H9 (cell line): ENCODE measurements around the gene EEF2K. TPM values are rescaled to one million over a fixed set of nuclear protein-coding genes. Genes with fewer than 3 reads are reported as not detected.
A peak's percentile ranks its signal among the peaks of the same experiment; 100 is the strongest.

ENCODE experiments used
- DNase-seq: peaks from one replicate; pipeline ENCODE4 v3.0.0-alpha.2; 2017
- H2AFZ ChIP-seq: one replicate; pipeline ENCODE4 v1.6.1; 2013; ENCODE audit warnings: mild to moderate bottlenecking, low read length, control low read depth, moderate library complexity
- H2AK5ac ChIP-seq: 2 replicates; pipeline ENCODE4 v1.6.1; 2013; ENCODE audit warnings: low read length, control low read depth, mixed read lengths; ENCODE audit not compliant: insufficient read length
- H2BK120ac ChIP-seq: one replicate; pipeline ENCODE4 v1.6.1; 2013; ENCODE audit warnings: low read depth, mild to moderate bottlenecking, low read length, control low read depth, inconsistent platforms; ENCODE audit not compliant: poor library complexity, severe bottlenecking
- H2BK12ac ChIP-seq: 2 replicates; pipeline ENCODE4 v1.6.1; 2013; ENCODE audit warnings: low read length, control low read depth, mixed read lengths, low read depth; ENCODE audit not compliant: insufficient read length
- H2BK15ac ChIP-seq: 2 replicates; pipeline ENCODE4 v1.6.1; 2013; ENCODE audit warnings: low read depth, low read length, control low read depth
- H2BK20ac ChIP-seq: one replicate; pipeline ENCODE4 v1.6.1; 2013; ENCODE audit warnings: low read depth, mild to moderate bottlenecking, low read length, control low read depth, inconsistent platforms; ENCODE audit not compliant: poor library complexity, severe bottlenecking
- H2BK5ac ChIP-seq: 2 replicates; pipeline ENCODE4 v1.6.1; 2013; ENCODE audit warnings: low read length, control low read depth, mixed read lengths; ENCODE audit not compliant: insufficient read length
- H3K14ac ChIP-seq: 2 replicates; pipeline ENCODE4 v1.6.1; 2013; ENCODE audit warnings: low read length, control low read depth; ENCODE audit not compliant: insufficient read depth
- H3K18ac ChIP-seq: 2 replicates; pipeline ENCODE4 v1.6.1; 2013; ENCODE audit warnings: low read depth, mild to moderate bottlenecking, mixed read lengths, low read length, control low read depth; ENCODE audit not compliant: insufficient read length
- H3K23ac ChIP-seq: 2 replicates; pipeline ENCODE4 v1.6.1; 2013; ENCODE audit warnings: low read length, control low read depth, mixed read lengths, low read depth; ENCODE audit not compliant: insufficient read length
- H3K23me2 ChIP-seq: 2 replicates; pipeline ENCODE4 v1.6.1; 2013; ENCODE audit warnings: low read depth, mild to moderate bottlenecking, mixed read lengths, low read length, control low read depth; ENCODE audit not compliant: insufficient read length, poor library complexity, severe bottlenecking
- H3K27ac ChIP-seq: 2 replicates; pipeline ENCODE4 v1.5.1; 2013; ENCODE audit warnings: low read length, control low read depth, mixed read lengths, low read depth; ENCODE audit not compliant: insufficient read length
- H3K27me3 ChIP-seq: 2 replicates; pipeline ENCODE4 v1.6.1; 2013; ENCODE audit warnings: low read length, control low read depth, inconsistent platforms; ENCODE audit not compliant: insufficient read depth
- H3K4ac ChIP-seq: 2 replicates; pipeline ENCODE4 v1.6.1; 2013; ENCODE audit warnings: low read depth, mild to moderate bottlenecking, control low read depth, inconsistent platforms, low read length, moderate library complexity
- H3K4me1 ChIP-seq: 2 replicates; pipeline ENCODE4 v1.6.1; 2013; ENCODE audit warnings: low read length, control low read depth, inconsistent platforms; ENCODE audit not compliant: insufficient read depth
- H3K4me2 ChIP-seq: 2 replicates; pipeline ENCODE4 v1.6.1; 2013; ENCODE audit warnings: low read length, control low read depth, mixed read lengths; ENCODE audit not compliant: insufficient read length, insufficient read depth
- H3K56ac ChIP-seq: 2 replicates; pipeline ENCODE4 v1.6.1; 2013; ENCODE audit warnings: low read depth, mild to moderate bottlenecking, mixed read lengths, low read length, control low read depth; ENCODE audit not compliant: insufficient read length
- H3K79me1 ChIP-seq: 2 replicates; pipeline ENCODE4 v1.6.1; 2013; ENCODE audit warnings: low read depth, mild to moderate bottlenecking, moderate library complexity, low read length, control low read depth, inconsistent platforms; ENCODE audit not compliant: insufficient read depth, poor library complexity, severe bottlenecking
- H3K79me2 ChIP-seq: 2 replicates; pipeline ENCODE4 v1.6.1; 2013; ENCODE audit warnings: low read length, control low read depth, inconsistent platforms; ENCODE audit not compliant: insufficient read depth
- H3K9ac ChIP-seq: 2 replicates; pipeline ENCODE4 v1.6.1; 2013; ENCODE audit warnings: low read length, control low read depth, mixed read lengths; ENCODE audit not compliant: insufficient read length; ENCODE audit errors: extremely low read depth
- H3K9me3 ChIP-seq: one replicate; pipeline ENCODE4 v1.6.1; 2013; ENCODE audit warnings: low read depth, low read length, inconsistent platforms; ENCODE audit not compliant: control insufficient read depth
- H3T11ph ChIP-seq: one replicate; pipeline ENCODE4 v1.6.1; 2013; ENCODE audit warnings: mild to moderate bottlenecking, low read length, control low read depth, inconsistent platforms
- H4K20me1 ChIP-seq: one replicate; pipeline ENCODE4 v1.6.1; 2013; ENCODE audit not compliant: control insufficient read depth, insufficient read length, insufficient read depth
- H4K5ac ChIP-seq: 2 replicates; pipeline ENCODE4 v1.6.1; 2013; ENCODE audit warnings: low read depth, mild to moderate bottlenecking, mixed read lengths, low read length, control low read depth; ENCODE audit not compliant: insufficient read length
- H4K8ac ChIP-seq: replicated peaks from 2 replicates; pipeline ENCODE4 v1.6.1; 2013; ENCODE audit warnings: low read length, control low read depth, mixed read lengths, low read depth; ENCODE audit not compliant: insufficient read length
- H4K91ac ChIP-seq: 2 replicates; pipeline ENCODE4 v1.6.1; 2013; ENCODE audit warnings: low read depth, mild to moderate bottlenecking, moderate library complexity, mixed read lengths, low read length, control low read depth; ENCODE audit not compliant: insufficient read length
- H3K27ac Mint-ChIP-seq, 3 experiments: 2 replicates in 2 of 3; 3 replicates in 1 of 3; pipeline ENCODE4 v1.8.0; 2020 to 2021; ENCODE audit warnings: mixed read lengths in 3 of 3, mild to moderate bottlenecking in 1 of 3, moderate library complexity in 1 of 3
- H3K27me3 Mint-ChIP-seq: 2 replicates; pipeline ENCODE4 v1.8.0; 2021; ENCODE audit warnings: low read depth, mild to moderate bottlenecking, moderate library complexity, mixed read lengths
- H3K36me3 Mint-ChIP-seq, 3 experiments: 2 replicates in 2 of 3; 3 replicates in 1 of 3; pipeline ENCODE4 v1.8.0; 2020 to 2021; ENCODE audit warnings: low read depth in 3 of 3, mixed read lengths in 3 of 3; ENCODE audit not compliant: insufficient read depth in 1 of 3
- H3K4me1 Mint-ChIP-seq, 2 experiments: 2 replicates each; pipeline ENCODE4 v1.8.0; 2020; ENCODE audit warnings: mixed read lengths in 2 of 2
- H3K4me3 Mint-ChIP-seq, 2 experiments: 2 replicates in 1 of 2; 3 replicates in 1 of 2; pipeline ENCODE4 v1.8.0; 2020 to 2021; ENCODE audit warnings: mild to moderate bottlenecking in 2 of 2, mixed read lengths in 2 of 2, moderate library complexity in 1 of 2
- H3K9me3 Mint-ChIP-seq, 2 experiments: 2 replicates in 1 of 2; 3 replicates in 1 of 2; pipeline ENCODE4 v1.8.0; 2020; ENCODE audit warnings: mild to moderate bottlenecking in 2 of 2, mixed read lengths in 2 of 2, moderate library complexity in 1 of 2
- WGBS: extraction: QIAGEN DNeasy Blood & Tissue Kit; methylation state at CpG from one replicate; pipeline ENCODE4 v1.1.7; 2013; ENCODE audit warnings: missing lambda C conversion rate, low lambda C conversion rate, mixed read lengths; ENCODE audit not compliant: insufficient read length; ENCODE audit errors: extremely low coverage; 5-methylcytosine and 5-hydroxymethylcytosine counted together
- total RNA-seq: library from RNA; stranded (reverse); gene quantifications from 2 replicates; pipeline ENCODE4 v1.2.1, GENCODE V29; 2021
- TF ChIP-seq, protein P1 (sequence below): fragments of 200-600 bp; sonication (generic); conservative IDR thresholded peaks from 3 replicates; pipeline ENCODE4 v1.8.0; 2021; ENCODE audit warnings: antibody characterized with exemption, mild to moderate bottlenecking

Gene EEF2K
- total RNA-seq, 1 experiment from 2014 or later = 20.7 TPM

DNA sequence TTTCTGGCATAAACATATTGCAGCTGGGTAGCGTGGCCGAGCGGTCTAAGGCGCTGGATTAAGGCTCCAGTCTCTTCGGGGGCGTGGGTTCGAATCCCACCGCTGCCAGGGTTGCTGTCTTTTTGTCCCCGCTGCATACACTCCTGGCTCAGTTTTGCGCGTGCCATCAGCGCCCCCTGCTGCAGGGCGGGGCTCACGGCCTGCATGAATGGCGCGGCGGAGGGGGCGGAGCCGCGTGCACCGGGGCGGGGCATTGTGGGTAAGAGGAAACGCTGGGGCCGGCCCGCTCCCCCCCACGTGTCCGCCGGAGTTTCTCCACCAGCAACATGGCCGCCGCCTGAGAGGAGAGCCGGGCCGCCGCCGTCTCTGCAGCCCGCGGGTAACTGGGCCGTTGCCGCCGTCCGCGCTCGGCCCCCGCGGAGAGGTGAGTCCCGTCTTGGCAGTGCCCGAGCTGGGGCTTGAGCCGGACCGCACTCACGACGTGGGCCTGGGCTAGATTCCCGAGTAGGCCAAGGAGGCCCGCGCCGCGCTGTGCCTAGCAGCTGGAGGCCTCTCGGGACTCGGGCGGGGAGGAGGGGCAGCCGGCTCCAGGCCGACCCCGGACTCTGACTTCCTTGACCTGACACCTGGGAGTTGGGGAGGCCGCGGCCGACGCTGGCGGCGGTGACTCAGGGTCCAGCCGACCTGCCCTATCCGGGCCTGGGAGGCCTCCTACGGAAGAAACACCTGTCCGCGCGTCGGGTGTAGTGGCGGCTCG is 91.2 kb downstream of the EEF2K start, which contains the start of gene POLR3E:
Gene POLR3E (plus strand): TSS at position 296 of the 757 bp plus-strand sequence. CDS start 5,560 bp downstream, outside the sequence.
- Mint-ChIP-seq H3K4me3 (peak within 1 kb of the TSS; percentile 92 to 96), H3K27me3 (peaks cover 2% of the 10 kb centered on the region; the same call in 1 of the 2 replicates), H3K9me3 (no peaks in the 10 kb centered on the region), H3K36me3 (peaks cover 11 to 23% (median 12%) of the 10 kb centered on the region in 3 experiments; a peak in 6 of 7 replicates), H3K4me1 (peaks cover 22 to 26% of the 10 kb centered on the region in 2 experiments), H3K27ac (peak within 1 kb of the TSS; percentile 90 to 96 (median 95); a peak in 6 of 7 replicates)
- Histone ChIP-seq H3K27ac (no peak within 1 kb of the TSS), H3K9me3 (no peaks in the 10 kb centered on the region), H2AFZ (peak within 1 kb of the TSS; percentile 97), H2BK15ac (no peak within 1 kb of the TSS), H3K4me2 (peak within 1 kb of the TSS; percentile 96), H3K56ac (no peak within 1 kb of the TSS), H2BK120ac (no peak within 1 kb of the TSS), H4K8ac (no peak within 1 kb of the TSS), H3K79me1 (peaks cover 3% of the 10 kb centered on the region), H2AK5ac (no peak within 1 kb of the TSS), H4K20me1 (no peaks in the 10 kb centered on the region), H3K14ac (peak within 1 kb of the TSS; percentile 86; the same call in 1 of the 2 replicates), H3K18ac (peak within 1 kb of the TSS; percentile 65), H3K79me2 (peaks cover 13% of the 10 kb centered on the region; the same call in 1 of the 2 replicates), H3K23ac (no peak within 1 kb of the TSS), H3K4me1 (no peaks in the 10 kb centered on the region), H4K91ac (no peak within 1 kb of the TSS), H2BK20ac (no peak within 1 kb of the TSS), H3K27me3 (no peaks in the 10 kb centered on the region), H3K9ac (peak within 1 kb of the TSS; percentile 81), H3T11ph (no peak within 1 kb of the TSS), H2BK12ac (no peak within 1 kb of the TSS), H3K23me2 (peaks cover 5% of the 10 kb centered on the region), H2BK5ac (no peak within 1 kb of the TSS), H3K4ac (no peak within 1 kb of the TSS), H4K5ac (no peak within 1 kb of the TSS)
- TF ChIP-seq, protein P1, sequence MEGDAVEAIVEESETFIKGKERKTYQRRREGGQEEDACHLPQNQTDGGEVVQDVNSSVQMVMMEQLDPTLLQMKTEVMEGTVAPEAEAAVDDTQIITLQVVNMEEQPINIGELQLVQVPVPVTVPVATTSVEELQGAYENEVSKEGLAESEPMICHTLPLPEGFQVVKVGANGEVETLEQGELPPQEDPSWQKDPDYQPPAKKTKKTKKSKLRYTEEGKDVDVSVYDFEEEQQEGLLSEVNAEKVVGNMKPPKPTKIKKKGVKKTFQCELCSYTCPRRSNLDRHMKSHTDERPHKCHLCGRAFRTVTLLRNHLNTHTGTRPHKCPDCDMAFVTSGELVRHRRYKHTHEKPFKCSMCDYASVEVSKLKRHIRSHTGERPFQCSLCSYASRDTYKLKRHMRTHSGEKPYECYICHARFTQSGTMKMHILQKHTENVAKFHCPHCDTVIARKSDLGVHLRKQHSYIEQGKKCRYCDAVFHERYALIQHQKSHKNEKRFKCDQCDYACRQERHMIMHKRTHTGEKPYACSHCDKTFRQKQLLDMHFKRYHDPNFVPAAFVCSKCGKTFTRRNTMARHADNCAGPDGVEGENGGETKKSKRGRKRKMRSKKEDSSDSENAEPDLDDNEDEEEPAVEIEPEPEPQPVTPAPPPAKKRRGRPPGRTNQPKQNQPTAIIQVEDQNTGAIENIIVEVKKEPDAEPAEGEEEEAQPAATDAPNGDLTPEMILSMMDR = peak; percentile 93
- DNase-seq = peak; percentile 98
- no CpG with 5 or more reads among the region's 76 CpGs for WGBS
